HG03439 (cell line): ENCODE measurements around the gene NOC4L.
"Not testable (repeated sequence)": the region's sequence is repeated elsewhere in the genome, so short reads cannot be mapped to it uniquely, and the experiment has no call there.

Source experiments
- ATAC-seq: cut with Tn5 transposase; IDR thresholded peaks from one replicate; pipeline ENCODE4 v1.9.1; 2021; ENCODE audit warnings: mild to moderate bottlenecking, moderate library complexity; ENCODE audit not compliant: unreplicated experiment

NOC4L gene

DNA sequence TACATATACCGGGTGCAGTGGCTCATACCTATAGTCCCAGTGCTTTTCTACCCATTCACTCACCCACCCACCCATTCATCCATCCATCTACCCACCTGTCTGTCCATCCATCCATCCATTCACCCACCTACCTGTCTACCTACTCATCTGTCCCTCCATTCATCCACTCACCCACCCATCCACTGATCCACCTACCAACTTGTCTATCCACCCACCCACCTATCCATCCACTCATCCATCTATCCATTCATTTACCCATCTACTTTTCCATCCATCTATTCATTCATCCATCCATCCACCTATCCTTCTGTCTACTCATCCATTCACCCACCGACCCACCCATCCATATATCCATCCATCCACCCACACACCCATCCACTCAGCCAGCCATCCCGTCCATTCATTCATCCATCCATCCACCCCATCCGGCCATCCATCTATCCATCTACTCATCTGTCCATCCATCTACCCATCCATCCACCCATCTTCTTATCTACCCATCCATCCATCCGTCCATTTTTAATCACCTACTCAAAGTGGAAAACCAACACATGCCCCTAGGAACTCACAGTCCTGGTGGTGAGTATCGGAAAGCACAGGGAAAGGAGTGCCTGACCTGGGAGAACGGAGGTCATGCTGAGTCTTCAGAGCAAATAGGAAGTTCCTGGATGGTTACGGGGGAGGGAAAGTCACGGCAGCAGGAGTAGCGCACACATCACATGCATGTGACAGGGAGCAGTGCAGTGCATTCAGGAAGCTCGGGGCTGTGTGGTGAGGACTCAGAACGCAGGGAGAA, 20.1 kb upstream of the NOC4L start:
- no peak for ATAC-seq

DNA sequence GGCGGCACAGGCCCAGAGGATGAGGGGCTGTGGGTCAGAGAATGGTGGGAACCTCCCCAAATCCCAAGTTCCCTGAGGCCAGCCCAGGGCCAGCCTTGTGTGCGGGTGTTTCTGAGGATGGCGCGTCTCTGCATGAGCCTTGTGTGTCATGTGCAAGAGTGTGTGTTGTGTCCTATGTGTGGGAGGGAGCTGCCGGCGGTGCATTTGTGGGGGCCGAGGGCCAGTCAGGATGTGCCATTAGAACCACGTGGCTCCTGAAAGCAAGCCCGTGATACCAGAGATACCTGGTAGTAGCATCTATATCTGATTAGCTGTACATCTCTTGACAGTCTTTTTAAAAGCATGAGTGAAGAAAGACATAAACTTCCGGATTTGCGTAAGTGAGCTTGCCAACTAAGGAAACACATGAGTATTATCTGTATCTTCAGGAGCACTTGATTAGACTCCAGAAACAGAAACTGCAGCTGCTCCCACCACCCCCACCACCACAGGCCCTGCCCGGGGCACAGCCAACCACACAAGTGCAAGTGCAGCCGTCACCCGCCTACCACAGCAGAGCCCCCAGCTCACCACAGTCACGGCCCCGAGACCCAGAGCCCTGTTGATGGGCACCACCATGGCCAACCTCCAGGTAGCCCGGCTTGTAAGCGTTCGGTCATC, 19.4 kb upstream of the NOC4L start:
- ATAC-seq = no peak

DNA sequence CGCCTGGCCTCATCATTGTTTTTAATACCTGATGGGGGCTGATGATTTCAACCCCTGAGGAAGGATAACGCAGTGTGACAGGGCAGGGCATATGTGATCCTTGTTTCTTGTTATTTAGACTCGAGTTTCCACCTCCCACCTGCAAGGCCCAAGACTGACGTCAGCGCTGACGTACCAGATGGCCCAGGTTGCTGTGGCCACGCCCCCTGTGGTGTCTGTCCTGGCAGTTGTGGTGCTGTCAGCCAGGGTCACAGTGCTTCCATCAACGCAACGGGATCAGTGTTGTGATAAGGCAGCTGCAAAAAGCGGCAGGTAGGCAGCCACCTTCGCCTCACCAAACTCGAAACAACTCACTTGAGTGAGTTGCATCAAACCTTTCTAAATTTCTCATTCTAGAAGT, 18.5 kb upstream of the NOC4L start:
- no peak for ATAC-seq

DNA sequence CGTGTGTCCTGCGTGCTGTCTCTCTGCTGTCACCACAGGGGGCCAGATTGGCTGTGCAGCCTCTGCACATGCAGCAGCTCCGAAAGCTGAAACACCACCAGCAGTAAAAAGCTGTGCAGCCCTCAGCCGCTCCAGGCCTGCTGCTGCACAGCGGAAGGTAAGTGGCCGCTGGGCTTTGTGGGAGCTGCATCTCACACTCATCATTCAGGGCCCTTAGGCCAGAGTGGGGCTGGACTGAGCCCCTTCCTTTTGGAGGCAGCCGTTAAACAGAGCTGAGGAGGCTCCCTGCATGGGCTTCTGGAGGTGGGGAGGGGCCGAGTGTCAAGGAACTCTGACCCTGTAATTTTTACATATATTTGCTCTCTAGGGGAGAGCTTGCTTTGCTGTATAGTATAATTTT, 17.2 kb upstream of the NOC4L start:
- ATAC-seq = no peak

DNA sequence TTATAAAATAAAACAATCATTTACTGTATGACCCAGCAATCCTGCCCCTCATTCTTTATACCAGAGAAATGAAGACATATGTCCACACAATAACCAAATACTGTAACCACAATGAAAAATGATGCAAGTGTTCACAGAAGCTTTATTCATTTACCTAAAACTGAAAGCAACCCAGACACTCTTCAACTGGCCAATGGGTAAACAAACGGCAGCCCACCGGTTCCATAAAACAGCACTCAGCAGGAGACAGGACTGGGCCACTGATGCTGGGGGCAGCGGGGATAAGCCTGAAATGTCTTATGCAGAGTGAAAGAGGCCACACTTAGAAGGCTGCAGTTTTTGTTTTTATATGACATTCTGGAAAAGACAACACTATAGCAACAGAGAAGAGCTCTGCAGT, 15.2 kb upstream of the NOC4L start:
- no peak for ATAC-seq

DNA sequence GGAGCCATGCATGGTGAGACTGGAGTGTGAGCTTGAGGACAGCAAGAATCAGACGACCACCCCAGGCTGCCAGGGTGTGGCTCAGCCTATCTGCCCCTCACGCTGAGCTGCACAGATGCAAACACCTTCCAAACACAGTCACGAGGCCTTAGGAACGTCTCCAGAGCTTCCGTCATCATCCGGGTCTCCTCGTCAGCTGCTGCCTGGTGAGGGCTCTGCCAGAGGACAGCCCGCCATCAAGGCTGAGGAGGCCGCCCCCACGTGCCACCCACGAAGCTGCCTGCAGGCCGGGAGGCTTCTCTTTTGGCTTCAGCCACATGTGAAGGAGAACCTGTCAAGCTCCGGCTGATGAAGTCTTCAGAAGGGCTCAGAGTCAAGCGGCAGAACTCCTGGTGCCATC, 13.6 kb upstream of the NOC4L start:
- no peak for ATAC-seq

DNA sequence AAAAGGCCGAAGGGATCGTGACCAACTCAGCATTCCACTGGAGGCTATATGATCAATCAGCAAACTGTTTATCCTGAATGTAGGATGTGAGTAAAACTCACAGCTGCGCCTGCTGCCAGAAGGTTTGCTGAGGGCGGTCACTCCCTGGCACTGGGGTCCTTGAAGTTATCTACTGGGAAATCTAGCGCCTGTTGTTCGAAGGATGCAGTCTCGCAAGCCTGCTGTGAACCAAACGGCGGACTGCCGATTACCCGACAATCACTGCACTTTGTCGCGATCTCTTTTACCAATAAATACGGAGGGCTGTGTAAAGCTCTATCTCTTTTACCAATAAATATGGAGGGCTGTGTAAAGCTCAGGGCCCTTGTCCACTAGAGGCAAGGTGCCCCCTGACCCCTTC, 13.0 kb upstream of the NOC4L start:
- ATAC-seq = no peak

DNA sequence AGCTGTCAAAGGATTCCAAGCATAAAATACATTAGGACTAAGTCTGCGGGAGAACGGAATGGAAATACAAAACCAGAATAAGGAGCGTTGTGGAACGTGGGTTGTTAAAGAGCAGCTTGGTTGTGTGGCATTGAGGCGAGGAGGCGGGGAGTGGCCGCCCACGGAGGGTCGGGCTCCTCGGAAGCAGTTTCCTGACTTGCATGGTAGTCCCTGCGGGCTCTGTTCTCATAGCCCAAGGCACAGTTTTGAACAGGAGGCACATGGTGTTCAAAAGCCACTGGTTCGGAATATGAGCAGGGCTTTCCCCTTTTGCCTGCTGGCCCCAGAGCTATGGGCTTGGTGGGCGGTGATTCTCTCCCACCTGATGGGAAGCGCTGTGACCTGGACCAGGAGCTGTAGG, 12.3 kb upstream of the NOC4L start:
- no peak for ATAC-seq

DNA sequence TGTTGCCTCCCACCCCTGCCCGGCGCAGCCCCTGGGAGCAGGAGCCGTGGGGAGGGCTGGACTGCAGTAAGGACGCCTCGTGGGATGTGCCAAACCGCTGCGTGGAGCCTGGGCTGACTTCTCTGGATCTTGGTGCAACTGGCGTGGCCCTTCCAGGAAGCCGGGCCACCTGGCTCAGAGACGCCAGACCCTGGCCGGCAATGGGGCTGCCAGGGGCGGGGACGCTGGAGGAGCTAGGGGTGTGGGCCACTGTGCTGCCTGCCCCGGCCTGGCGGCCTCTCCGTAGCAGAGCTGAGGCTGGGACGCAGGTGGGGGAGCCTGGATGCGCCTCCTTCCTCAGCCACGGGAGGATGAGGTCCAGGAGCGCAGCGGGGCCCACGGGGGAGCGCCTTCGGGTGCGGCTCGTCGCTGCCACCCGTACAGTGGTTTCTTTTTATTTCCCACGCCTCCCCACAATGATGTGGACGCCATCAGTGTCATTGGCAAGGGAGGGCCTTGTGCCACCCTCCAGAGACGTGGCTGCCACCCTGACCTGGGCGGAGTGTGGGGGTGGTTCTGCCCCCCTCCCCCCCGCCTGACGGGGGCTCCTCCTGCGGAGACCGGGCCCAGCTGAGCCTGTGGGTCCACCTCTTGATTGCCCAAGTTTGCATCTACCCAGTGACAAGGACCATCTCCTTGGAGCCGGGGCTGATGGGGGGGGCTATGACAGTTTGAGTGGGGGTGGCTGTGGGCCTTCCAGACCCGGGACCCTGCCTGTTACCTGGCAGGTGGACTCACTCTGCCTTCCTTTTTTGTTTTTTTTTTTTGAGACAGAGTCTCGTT, 11.4 kb upstream of the NOC4L start:
- ATAC-seq = no peak

DNA sequence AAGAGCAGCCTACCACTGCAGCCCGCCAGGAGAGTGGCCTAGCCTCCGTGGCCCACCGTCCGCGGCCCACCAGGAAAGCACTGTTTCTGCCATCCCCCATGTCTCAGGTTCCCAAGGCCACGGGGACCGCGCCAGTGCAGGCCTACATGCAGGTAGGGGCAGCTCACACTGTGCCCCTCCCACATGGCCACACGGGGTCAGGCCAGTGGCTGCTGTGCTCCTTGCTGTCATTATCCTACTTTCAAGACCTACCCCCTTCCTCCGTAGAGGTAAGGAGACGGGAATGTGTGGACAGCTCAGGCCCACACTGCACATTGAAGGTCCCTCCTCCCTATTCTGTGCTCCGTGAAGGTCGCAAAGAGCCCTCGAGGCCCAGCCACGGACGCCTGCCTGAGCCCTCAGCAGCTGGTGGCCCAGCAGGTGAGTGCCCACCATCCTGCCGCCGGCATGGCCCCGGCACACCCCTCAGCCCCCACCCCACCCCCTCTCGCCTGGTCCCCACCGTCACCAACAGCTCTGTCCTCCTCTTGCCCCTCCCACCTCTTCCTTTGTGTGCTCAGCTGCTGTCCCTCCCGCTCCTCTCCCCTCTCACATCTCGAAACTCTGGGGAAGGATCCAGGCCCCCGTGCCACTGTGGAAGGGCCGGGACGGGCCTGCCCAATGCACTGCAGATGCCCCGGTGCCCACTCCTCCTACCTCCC, 10.2 kb upstream of the NOC4L start:
- no peak for ATAC-seq

DNA sequence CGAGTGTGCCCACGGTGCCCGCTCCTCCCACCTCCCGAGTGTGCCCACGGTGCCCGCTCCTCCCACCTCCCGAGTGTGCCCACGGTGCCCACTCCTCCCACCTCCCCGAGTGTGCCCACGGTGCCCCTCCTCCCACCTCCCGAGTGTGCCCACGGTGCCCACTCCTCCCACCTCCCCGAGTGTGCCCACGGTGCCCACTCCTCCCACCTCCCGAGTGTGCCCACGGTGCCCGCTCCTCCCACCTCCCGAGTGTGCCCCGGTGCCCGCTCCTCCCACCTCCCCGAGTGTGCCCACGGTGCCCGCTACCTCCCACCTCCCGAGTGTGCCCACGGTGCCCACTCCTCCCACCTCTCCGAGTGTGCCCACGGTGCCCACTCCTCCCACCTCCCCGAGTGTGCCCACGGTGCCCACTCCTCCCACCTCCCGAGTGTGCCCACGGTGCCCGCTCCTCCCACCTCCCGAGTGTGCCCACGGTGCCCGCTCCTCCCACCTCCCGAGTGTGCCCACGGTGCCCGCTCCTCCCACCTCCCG, 9.5 kb upstream of the NOC4L start:
- ATAC-seq = not testable (repeated sequence)

DNA sequence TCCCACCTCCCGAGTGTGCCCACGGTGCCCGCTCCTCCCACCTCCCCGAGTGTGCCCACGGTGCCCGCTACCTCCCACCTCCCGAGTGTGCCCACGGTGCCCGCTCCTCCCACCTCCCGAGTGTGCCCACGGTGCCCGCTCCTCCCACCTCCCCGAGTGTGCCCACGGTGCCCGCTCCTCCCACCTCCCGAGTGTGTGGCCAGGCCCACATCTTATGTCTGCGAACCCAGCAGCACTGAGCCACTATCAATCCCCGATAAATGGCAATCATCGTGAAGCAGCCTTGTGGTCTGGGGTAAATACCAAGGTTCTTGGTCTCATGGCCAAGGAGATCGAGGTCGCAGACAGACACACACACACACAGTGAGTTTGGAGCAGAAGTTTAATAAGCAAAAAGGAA, 8.0 kb upstream of the NOC4L start:
- not testable (repeated sequence) for ATAC-seq

DNA sequence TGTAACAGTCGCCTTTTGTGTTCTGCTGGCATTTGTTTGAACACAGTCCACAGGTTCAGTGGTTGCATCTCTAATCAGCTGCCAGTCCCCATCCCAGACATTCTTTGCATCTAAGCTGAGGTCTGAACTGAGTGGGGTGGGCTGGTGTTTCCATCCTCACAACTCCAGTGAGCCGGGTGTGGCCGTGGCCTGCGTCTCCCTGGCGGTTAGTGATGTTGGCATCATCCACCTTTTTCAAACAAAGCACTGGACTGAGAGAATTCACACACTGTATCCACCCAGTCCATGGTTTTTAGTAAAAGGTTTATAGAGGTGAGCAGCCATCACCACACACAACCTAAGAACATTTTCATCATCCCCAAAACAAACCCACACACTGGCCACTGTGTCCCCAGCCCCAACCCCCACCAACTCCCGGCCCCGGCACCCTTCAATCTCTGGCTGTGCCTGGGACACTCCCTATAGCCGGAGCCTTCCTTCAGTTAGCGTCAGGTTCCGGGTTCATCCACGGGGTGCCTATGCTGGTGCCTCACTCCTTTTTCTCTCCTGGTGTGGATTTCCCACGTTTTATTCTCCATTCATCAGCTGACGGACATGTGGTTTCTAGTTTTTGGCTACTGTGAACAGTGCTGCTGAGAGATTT, 6.7 kb upstream of the NOC4L start:
- ATAC-seq = no peak

DNA sequence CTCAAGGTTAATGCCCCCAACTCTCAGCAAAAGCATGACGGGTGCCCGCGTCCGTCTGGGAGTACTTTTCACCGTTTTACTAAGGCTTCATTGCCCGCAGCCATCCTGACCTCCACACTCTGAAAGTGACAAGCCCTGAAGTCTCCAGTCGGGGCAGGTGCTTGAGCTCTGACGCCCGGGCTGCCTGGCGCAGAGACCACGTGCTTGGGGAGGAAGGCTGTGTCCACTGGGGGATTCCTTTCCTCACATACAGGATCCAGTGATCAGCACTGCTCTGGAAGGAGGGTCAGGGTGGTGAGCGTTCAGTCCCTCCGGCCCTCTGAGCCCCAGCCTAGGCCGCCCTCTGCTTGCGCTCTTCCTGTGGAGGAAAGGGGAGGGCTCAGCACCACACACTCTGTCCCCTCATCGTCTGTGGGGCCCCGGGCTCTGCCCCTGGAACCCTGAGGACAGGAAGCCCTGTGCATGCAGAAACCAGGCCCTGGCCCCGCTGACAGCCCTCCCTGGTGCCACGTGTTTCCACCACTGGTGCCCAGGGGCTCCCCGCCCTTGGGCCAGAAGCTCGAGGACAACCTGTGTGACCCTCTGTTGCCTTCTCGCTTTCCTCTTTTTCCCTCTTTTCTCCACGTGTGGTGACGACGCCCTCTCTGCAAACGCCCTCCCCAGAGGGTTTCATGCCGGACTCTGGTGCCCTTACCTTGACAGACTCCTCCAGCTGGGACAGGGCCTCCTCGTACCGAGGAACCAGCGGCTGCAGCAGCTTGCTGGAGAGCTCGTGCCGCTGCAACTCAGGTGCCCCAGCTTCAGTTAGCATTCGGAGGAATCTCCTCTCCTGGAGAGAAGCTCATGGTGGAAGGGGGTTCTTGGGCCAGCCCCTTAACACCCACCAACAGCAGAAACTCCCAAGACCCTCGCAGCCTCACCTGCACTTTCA, 5.1 kb upstream of the NOC4L start:
- no peak for ATAC-seq

DNA sequence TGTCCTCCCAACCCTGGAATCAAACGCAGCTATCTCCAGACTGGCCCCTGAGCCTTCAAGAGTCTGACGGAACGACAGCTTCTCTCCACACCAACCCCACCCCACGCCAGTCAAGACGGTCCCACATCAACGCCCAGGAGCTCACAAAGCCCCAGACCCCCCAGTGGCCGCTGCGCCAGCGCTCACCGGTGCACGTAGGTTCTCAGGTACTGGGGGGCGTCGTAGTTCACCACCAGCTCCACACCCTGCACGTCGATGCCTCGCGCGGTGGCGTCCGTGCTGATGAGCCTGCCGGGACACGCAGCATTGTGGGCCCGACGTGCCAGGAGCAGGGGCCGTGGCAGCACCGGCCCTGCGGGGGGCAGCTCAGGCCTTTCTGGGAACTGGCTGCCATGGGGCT, 4.3 kb upstream of the NOC4L start:
- no peak for ATAC-seq

DNA sequence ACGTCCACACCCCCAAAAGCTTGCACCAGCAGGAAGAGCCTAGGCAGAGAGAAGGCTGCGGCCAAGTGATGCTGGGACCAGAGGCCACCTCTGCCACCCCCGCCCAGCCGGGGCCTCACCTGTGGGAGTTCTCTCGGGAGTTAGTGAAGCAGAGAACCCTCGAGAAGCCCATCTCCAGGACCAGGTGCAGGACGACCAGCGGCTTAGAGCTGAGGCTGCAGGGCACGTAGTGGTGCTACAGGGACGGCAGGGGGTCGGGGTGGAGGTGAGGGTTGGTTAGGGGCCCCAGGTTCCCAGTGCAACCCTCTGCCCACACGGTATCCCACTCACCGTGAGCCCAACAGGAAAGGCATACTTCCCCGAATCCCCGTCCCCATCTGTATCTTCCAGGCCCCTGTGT, 3.8 kb upstream of the NOC4L start:
- ATAC-seq = no peak

DNA sequence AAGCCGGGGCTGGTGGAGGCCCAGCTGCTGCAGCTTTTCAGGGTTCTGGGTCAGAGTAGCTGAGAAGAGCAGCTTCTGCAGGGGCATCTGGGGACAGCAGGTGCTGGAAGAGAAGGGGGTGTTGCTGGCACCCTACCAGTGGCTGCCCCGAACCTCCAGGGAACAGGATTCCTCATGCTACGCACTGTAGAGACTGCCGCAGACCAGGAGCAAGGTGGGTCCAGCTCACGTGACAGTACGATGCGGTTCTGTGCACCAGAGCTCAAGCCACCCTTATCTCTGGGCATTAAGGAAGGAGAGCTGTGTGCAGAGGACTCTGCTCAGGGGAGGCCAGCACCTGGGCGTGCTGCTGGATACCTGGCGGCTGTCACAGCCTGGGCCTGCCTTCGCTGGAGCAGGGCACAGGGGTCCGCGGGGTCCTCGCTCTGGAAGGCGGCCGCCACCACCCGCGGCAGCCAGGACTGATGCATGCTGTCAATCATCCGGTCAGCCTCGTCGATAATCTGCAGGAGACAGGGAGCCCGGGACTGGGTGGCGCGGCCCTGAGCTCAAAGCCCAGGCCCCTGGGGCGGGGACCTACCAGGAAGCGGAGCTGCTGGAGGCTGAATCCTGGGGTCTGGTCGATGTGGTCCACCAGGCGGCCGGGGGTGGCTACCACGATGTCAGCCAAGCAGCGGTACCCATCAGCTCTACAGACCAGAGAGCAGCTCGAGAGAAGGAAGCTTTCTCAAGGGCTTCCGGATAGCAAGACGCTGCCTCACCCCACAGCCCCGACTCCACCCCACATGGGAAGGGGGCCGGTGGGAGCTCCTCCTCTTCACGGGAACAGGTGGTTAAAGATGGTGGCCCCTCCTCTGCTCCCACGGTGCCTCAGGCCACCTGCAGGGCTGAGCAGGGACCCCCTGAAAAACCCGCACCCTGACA, 3.1 kb upstream of the NOC4L start:
- ATAC-seq = no peak

DNA sequence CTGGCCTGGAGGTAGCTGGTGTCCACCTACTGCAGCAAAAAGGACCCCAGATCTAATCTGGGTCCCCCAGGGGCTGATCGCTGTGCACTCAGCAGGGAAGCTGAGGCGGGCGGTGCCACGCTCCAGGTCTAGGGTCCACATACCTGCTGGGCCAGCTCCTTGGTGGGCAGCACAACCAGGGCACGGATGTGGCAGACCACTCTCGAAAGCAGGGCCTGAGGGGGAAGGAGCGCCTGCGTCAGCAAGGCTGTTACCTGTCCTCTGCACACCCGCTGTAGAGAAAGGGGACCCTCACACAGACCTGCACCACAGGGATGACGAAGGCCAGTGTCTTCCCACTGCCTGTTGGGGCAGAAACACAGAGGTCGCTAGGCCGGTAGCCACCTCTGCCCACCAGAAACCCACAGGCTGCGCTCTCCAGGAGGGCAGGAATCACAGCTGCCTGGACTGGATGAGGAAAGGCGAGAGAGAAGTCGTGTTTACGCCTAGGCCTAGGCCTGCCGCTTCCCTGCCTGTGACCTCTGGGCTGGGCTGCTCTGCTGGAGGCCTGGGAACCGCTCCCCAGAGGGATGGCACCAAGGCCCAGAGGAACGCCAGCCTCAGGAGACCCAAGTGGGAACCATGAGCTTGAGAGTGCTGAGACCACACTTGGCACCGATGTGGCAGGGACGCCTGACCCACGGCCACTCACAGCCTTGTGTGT, 2.1 kb upstream of the NOC4L start:
- ATAC-seq = no peak
